HepG2 (cell line): Measurements from ENCODE around the gene GRB10. TPM values are rescaled to one million over a fixed set of nuclear protein-coding genes. Genes with fewer than 3 reads are reported as not detected.

ENCODE experiments used
- FOXA1 ChIP-seq, 2 experiments: fragments of 450-650 bp in 1 of 2; sonication (generic) in 1 of 2; formaldehyde crosslinking in 1 of 2; IDR thresholded peaks; 2 replicates each; pipeline versions ENCODE4 v1.4.0 to v1.6.1; 2016 to 2020; ENCODE audit warnings: missing genetic modification reagents in 1 of 2
- FOXA3 ChIP-seq: IDR thresholded peaks from 2 replicates; pipeline ENCODE4 v1.6.1; 2016; ENCODE audit warnings: missing genetic modification reagents, missing compliant biosample characterization
- FOXK2 ChIP-seq: fragments of 450-650 bp; IDR thresholded peaks from 2 replicates; pipeline ENCODE4 v1.6.1; 2016
- GFI1 ChIP-seq: sonication (generic); formaldehyde crosslinking; IDR thresholded peaks from 2 replicates; pipeline ENCODE4 v1.5.0; 2020; ENCODE audit warnings: missing genetic modification reagents, mild to moderate bottlenecking, borderline replicate concordance
- KMT2A ChIP-seq: sonication (generic); formaldehyde crosslinking; IDR thresholded peaks from 2 replicates; pipeline ENCODE4 v1.4.0; 2020; ENCODE audit warnings: missing genetic modification reagents
- MXI1 ChIP-seq: IDR thresholded peaks from 3 replicates; pipeline ENCODE4 v1.6.1; 2012; ENCODE audit warnings: low read depth, low read length, inconsistent platforms, borderline replicate concordance
- NFYC ChIP-seq: IDR thresholded peaks from 2 replicates; pipeline ENCODE4 v1.6.1; 2016; ENCODE audit warnings: missing genetic modification reagents, missing compliant biosample characterization
- RAD21 ChIP-seq: fragments of 450-650 bp; formaldehyde crosslinking; IDR thresholded peaks from 2 replicates; pipeline ENCODE4 v1.5.0; 2020; ENCODE audit warnings: mild to moderate bottlenecking
- REPIN1 ChIP-seq: sonication (generic); formaldehyde crosslinking; IDR thresholded peaks from 2 replicates; pipeline ENCODE4 v1.8.0; 2022; ENCODE audit warnings: missing genetic modification reagents, low read depth, mild to moderate bottlenecking, borderline replicate concordance
- STAG1 ChIP-seq: sonication (generic); formaldehyde crosslinking; IDR thresholded peaks from 2 replicates; pipeline ENCODE4 v1.4.0; 2020; ENCODE audit warnings: missing genetic modification reagents
- ZNF589 ChIP-seq: sonication (generic); formaldehyde crosslinking; conservative IDR thresholded peaks from 2 replicates; pipeline ENCODE4 v1.8.0; 2022; ENCODE audit warnings: mild to moderate bottlenecking, moderate library complexity, missing genetic modification reagents
- ZNF788 ChIP-seq: sonication (generic); formaldehyde crosslinking; IDR thresholded peaks from 2 replicates; pipeline ENCODE4 v1.5.0; 2020; ENCODE audit warnings: mild to moderate bottlenecking, missing genetic modification reagents, borderline replicate concordance
- polyA plus RNA-seq, 8 experiments: library from polyadenylated mRNA; depleted of rRNA in 3 of 8; stranded (reverse) in 7 of 8; unstranded in 1 of 8; fragments of >200 nt; fragmentation: Illumina TruSeq in 4 of 8; extraction: Trizol in 4 of 8; gene quantifications; 2 replicates each; pipeline versions ENCODE4 v1.2.1 to v1.2.3, GENCODE V29; 2011 to 2016; ENCODE audit warnings: low read depth in 4 of 8, missing spikeins in 1 of 8, mixed read lengths in 1 of 8; ENCODE audit not compliant: insufficient read depth in 1 of 8
- total RNA-seq, 5 experiments: library from RNA; depleted of rRNA; stranded (reverse); fragments of >200 nt; fragmentation: Illumina TruSeq; extraction: Trizol; gene quantifications; 2 replicates each; pipeline ENCODE4 v1.2.3, GENCODE V29; 2016; ENCODE audit warnings: low read depth in 1 of 5
- TF ChIP-seq, protein P1 (sequence below): sonication (generic); formaldehyde crosslinking; IDR thresholded peaks from 2 replicates; pipeline ENCODE4 v1.5.0; 2020; ENCODE audit warnings: mild to moderate bottlenecking, missing genetic modification reagents
- TF ChIP-seq, protein P2 (sequence below): sonication (generic); formaldehyde crosslinking; IDR thresholded peaks from 2 replicates; pipeline ENCODE4 v1.8.1; 2022; ENCODE audit warnings: low read depth, mild to moderate bottlenecking, missing genetic modification reagents
- TF ChIP-seq, protein P3 (sequence below): sonication (generic); formaldehyde crosslinking; IDR thresholded peaks from 2 replicates; pipeline ENCODE4 v1.4.0; 2020; ENCODE audit warnings: missing genetic modification reagents
- TF ChIP-seq, protein P4 (sequence below): sonication (generic); formaldehyde crosslinking; IDR thresholded peaks from 2 replicates; pipeline ENCODE4 v1.8.0; 2022; ENCODE audit warnings: missing genetic modification reagents, mild to moderate bottlenecking, moderate library complexity, borderline replicate concordance
- TF ChIP-seq, protein P5 (sequence below): sonication (generic); formaldehyde crosslinking; IDR thresholded peaks from 2 replicates; pipeline ENCODE4 v1.4.0; 2020; ENCODE audit warnings: missing genetic modification reagents

Gene GRB10
- total and polyA plus RNA-seq, 2 of the 13 experiments (the other 11 are each of a cell fraction or from before 2014, with no cell fraction given): 4.0 to 6.8 TPM

DNA sequence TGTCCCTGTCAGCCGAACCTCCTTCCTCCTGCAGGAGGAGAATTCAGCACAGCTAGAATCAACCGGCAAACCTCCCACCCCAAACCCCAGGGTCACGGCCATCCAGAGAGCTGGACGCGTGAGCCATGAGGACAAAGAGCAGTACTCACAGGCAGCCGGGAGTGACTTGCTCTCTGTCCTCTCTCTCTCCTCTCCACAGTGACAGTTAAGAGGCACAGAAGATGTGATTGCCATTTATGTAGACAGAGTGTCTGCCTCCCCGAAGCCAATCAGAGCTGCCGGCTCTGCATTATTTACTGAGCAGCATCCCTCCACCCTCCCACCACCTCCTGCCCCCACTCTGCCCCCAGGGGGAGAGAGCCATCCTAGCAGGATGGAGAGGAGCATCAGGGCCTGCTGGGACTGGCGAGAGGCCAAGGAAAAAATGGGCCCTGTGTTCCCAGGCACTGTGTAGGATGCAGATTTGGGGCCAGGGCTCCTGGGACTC is 221.8 kb downstream of the GRB10 start (continued):
- TF ChIP-seq, protein P1, sequence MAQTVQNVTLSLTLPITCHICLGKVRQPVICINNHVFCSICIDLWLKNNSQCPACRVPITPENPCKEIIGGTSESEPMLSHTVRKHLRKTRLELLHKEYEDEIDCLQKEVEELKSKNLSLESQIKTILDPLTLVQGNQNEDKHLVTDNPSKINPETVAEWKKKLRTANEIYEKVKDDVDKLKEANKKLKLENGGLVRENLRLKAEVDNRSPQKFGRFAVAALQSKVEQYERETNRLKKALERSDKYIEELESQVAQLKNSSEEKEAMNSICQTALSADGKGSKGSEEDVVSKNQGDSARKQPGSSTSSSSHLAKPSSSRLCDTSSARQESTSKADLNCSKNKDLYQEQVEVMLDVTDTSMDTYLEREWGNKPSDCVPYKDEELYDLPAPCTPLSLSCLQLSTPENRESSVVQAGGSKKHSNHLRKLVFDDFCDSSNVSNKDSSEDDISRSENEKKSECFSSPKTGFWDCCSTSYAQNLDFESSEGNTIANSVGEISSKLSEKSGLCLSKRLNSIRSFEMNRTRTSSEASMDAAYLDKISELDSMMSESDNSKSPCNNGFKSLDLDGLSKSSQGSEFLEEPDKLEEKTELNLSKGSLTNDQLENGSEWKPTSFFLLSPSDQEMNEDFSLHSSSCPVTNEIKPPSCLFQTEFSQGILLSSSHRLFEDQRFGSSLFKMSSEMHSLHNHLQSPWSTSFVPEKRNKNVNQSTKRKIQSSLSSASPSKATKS (CRISPR knock-in tag): no peak
- peak; percentile 21; the same call in 1 of the 2 replicates for TF ChIP-seq FOXA3
- no peak for TF ChIP-seq FOXA1 (IDR thresholded peaks at IDR 0.05)
- peak; percentile 30; the same call in 1 of the 2 replicates for TF ChIP-seq FOXA1 (CRISPR knock-in tag; IDR thresholded peaks at IDR 0.05)
- TF ChIP-seq REPIN1 (CRISPR knock-in tag): peak; percentile 87; the same call in 1 of the 2 replicates
- TF ChIP-seq, protein P2, sequence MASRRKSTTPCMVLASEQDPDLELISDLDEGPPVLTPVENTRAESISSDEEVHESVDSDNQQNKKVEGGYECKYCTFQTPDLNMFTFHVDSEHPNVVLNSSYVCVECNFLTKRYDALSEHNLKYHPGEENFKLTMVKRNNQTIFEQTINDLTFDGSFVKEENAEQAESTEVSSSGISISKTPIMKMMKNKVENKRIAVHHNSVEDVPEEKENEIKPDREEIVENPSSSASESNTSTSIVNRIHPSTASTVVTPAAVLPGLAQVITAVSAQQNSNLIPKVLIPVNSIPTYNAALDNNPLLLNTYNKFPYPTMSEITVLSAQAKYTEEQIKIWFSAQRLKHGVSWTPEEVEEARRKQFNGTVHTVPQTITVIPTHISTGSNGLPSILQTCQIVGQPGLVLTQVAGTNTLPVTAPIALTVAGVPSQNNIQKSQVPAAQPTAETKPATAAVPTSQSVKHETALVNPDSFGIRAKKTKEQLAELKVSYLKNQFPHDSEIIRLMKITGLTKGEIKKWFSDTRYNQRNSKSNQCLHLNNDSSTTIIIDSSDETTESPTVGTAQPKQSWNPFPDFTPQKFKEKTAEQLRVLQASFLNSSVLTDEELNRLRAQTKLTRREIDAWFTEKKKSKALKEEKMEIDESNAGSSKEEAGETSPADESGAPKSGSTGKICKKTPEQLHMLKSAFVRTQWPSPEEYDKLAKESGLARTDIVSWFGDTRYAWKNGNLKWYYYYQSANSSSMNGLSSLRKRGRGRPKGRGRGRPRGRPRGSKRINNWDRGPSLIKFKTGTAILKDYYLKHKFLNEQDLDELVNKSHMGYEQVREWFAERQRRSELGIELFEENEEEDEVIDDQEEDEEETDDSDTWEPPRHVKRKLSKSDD: no peak
- peak; percentile 32; the same call in 1 of the 3 replicates for TF ChIP-seq MXI1
- TF ChIP-seq, protein P3, sequence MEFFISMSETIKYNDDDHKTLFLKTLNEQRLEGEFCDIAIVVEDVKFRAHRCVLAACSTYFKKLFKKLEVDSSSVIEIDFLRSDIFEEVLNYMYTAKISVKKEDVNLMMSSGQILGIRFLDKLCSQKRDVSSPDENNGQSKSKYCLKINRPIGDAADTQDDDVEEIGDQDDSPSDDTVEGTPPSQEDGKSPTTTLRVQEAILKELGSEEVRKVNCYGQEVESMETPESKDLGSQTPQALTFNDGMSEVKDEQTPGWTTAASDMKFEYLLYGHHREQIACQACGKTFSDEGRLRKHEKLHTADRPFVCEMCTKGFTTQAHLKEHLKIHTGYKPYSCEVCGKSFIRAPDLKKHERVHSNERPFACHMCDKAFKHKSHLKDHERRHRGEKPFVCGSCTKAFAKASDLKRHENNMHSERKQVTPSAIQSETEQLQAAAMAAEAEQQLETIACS (CRISPR knock-in tag): no peak
- TF ChIP-seq STAG1 (CRISPR knock-in tag): 0 out of 2 replicates have a peak, but pooled peaks have one; percentile 8
- TF ChIP-seq, protein P4, sequence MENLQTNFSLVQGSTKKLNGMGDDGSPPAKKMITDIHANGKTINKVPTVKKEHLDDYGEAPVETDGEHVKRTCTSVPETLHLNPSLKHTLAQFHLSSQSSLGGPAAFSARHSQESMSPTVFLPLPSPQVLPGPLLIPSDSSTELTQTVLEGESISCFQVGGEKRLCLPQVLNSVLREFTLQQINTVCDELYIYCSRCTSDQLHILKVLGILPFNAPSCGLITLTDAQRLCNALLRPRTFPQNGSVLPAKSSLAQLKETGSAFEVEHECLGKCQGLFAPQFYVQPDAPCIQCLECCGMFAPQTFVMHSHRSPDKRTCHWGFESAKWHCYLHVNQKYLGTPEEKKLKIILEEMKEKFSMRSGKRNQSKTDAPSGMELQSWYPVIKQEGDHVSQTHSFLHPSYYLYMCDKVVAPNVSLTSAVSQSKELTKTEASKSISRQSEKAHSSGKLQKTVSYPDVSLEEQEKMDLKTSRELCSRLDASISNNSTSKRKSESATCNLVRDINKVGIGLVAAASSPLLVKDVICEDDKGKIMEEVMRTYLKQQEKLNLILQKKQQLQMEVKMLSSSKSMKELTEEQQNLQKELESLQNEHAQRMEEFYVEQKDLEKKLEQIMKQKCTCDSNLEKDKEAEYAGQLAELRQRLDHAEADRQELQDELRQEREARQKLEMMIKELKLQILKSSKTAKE (CRISPR knock-in tag): peak; percentile 77
- no peak for TF ChIP-seq FOXK2
- TF ChIP-seq KMT2A (CRISPR knock-in tag): peak; percentile 54; the same call in 1 of the 2 replicates
- TF ChIP-seq NFYC (CRISPR knock-in tag): 0 out of 2 replicates have a peak, but pooled peaks have one; percentile 31
- TF ChIP-seq ZNF788 (CRISPR knock-in tag): peak; percentile 42; the same call in 1 of the 2 replicates
- peak; percentile 70; the same call in 1 of the 2 replicates for TF ChIP-seq GFI1 (CRISPR knock-in tag)
- TF ChIP-seq, protein P5, sequence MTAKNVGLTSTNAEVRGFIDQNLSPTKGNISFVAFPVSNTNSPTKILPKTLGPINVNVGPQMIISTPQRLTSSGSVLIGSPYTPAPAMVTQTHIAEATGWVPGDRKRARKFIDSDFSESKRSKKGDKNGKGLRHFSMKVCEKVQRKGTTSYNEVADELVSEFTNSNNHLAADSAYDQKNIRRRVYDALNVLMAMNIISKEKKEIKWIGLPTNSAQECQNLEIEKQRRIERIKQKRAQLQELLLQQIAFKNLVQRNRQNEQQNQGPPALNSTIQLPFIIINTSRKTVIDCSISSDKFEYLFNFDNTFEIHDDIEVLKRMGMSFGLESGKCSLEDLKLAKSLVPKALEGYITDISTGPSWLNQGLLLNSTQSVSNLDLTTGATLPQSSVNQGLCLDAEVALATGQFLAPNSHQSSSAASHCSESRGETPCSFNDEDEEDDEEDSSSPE (CRISPR knock-in tag): no peak
- peak; percentile 44 for TF ChIP-seq RAD21 (CRISPR knock-in tag)
- 0 out of 2 replicates have a peak, but pooled peaks have one; percentile 57 for TF ChIP-seq ZNF589
